COLO668 (cell line): ENCODE measurements around the gene RFX6.

Source experiments
- DNase-seq: peaks from one replicate; lab custom pipeline; 2025; ENCODE audit not compliant: unreplicated experiment; lab: John Stamatoyannopoulos, UW

The RFX6 gene

GRCh38 chr6:116888732-116889360 lies 11.8 kb downstream of the RFX6 start:
- no peak for DNase-seq

- no peak for DNase-seq
Observed at GRCh38 chr6:116894669-116895068, 17.6 kb downstream of the RFX6 start.

GRCh38 chr6:116895935-116896334 lies 18.9 kb downstream of the RFX6 start:
- DNase-seq: no peak

- DNase-seq: no peak
Observed at GRCh38 chr6:116902634-116903033, 25.6 kb downstream of the RFX6 start.

- DNase-seq: no peak
Observed at GRCh38 chr6:116922853-116923548, 46.0 kb downstream of the RFX6 start.

GRCh38 chr6:116924245-116924644 lies 47.2 kb downstream of the RFX6 start:
- no peak for DNase-seq

- no peak for DNase-seq
Observed at GRCh38 chr6:116925088-116925794, 48.2 kb downstream of the RFX6 start.

GRCh38 chr6:116928677-116929076 lies 51.6 kb downstream of the RFX6 start:
- no peak for DNase-seq

GRCh38 chr6:116929825-116930224 lies 52.8 kb downstream of the RFX6 start:
- no peak for DNase-seq

- DNase-seq: no peak
Observed at GRCh38 chr6:116931456-116931855, 54.4 kb downstream of the RFX6 start.

GRCh38 chr6:116932496-116932895 lies 55.5 kb downstream of the RFX6 start:
- DNase-seq: no peak

GRCh38 chr6:116933485-116933884 lies 56.4 kb downstream of the RFX6 start:
- no peak for DNase-seq

GRCh38 chr6:116938305-116938704 lies 61.3 kb downstream of the RFX6 start:
- DNase-seq: no peak

GRCh38 chr6:116941727-116942126 lies 64.7 kb downstream of the RFX6 start:
- no peak for DNase-seq

- DNase-seq: no peak
Observed at GRCh38 chr6:116945809-116946208, 68.8 kb downstream of the RFX6 start.

- DNase-seq: peak; percentile 7
Observed at GRCh38 chr6:116948533-116949304, 71.7 kb downstream of the RFX6 start.

- no peak for DNase-seq
Observed at GRCh38 chr6:116949964-116950363, 72.9 kb downstream of the RFX6 start.

GRCh38 chr6:116954335-116954734 lies 77.3 kb downstream of the RFX6 start:
- DNase-seq: no peak

- peak; percentile 44 for DNase-seq
Observed at GRCh38 chr6:116954938-116955337, 77.9 kb downstream of the RFX6 start.

- DNase-seq: no peak
Observed at GRCh38 chr6:116955773-116956172, 78.7 kb downstream of the RFX6 start.

GRCh38 chr6:116963972-116964371 lies 86.9 kb downstream of the RFX6 start:
- no peak for DNase-seq
